HEK293 (cell line): ENCODE data around the gene FGF16.

Source experiments
- CTCF ChIP-seq: fragments of 450-650 bp; formaldehyde crosslinking; IDR thresholded peaks from 2 replicates; pipeline ENCODE4 v1.5.1; 2016; ENCODE audit warnings: missing biosample characterization, missing genetic modification characterization
- OVOL3 ChIP-seq: fragments of 450-650 bp; formaldehyde crosslinking; IDR thresholded peaks from 2 replicates; pipeline ENCODE4 v1.5.1; 2016; ENCODE audit warnings: missing biosample characterization, missing genetic modification characterization
- PBX3 ChIP-seq: sonication (generic); formaldehyde crosslinking; IDR thresholded peaks from 2 replicates; pipeline ENCODE4 v1.8.1; 2022; ENCODE audit warnings: mild to moderate bottlenecking, moderate library complexity, missing genetic modification reagents
- SETDB1 ChIP-seq: IDR thresholded peaks from one replicate; pipeline ENCODE4 v1.6.1; 2017; ENCODE audit warnings: mild to moderate bottlenecking, low read length, moderate library complexity, mixed read lengths; ENCODE audit not compliant: insufficient read length
- ZBTB20 ChIP-seq: fragments of 450-650 bp; formaldehyde crosslinking; IDR thresholded peaks from 2 replicates; pipeline ENCODE4 v1.5.1; 2016; ENCODE audit warnings: missing biosample characterization, missing genetic modification characterization
- ZBTB26 ChIP-seq: fragments of 450-650 bp; formaldehyde crosslinking; optimal IDR thresholded peaks from 2 replicates; pipeline ENCODE3; 2016; ENCODE audit warnings: missing biosample characterization, mild to moderate bottlenecking, missing genetic modification characterization
- ZNF138 ChIP-seq: fragments of 450-650 bp; formaldehyde crosslinking; IDR thresholded peaks from 2 replicates; pipeline ENCODE4 v1.5.1; 2016; ENCODE audit warnings: missing biosample characterization, missing genetic modification characterization, borderline replicate concordance

- TF ChIP-seq ZBTB26 (tag by site-specific recombination), result no peak
- no peak for TF ChIP-seq OVOL3 (tag by site-specific recombination)
- no peak for TF ChIP-seq ZNF138
- TF ChIP-seq CTCF (tag by site-specific recombination), result no peak
- no peak for TF ChIP-seq PBX3 (CRISPR knock-in tag)
- no peak for TF ChIP-seq ZBTB20
- TF ChIP-seq SETDB1, result peak; percentile 46
Measured at GRCh38 chrX:77484045-77484444, 36.9 kb downstream of the FGF16 start.
